CD4-positive, alpha-beta memory T cell (primary cell): ENCODE data around the gene GAREM1. TPM values are rescaled to one million over a fixed set of nuclear protein-coding genes. Genes with fewer than 3 reads are reported as not detected.

Source experiments
- CTCF ChIA-PET: fragments of 350-600 bp; sonication (Branson Sonifier 250); formaldehyde crosslinking; loops from one replicate; lab custom pipeline; 2021; ENCODE audit warnings: inconsistent platforms; ENCODE audit not compliant: partially characterized antibody; lab: Charles Lee
- POLR2A ChIA-PET: fragments of 350-600 bp; sonication (Branson Sonifier 250); formaldehyde crosslinking; loops from one replicate; lab custom pipeline; 2021; ENCODE audit not compliant: partially characterized antibody; lab: Charles Lee
- DNase-seq, 5 donors: peaks; one replicate each; pipeline versions ENCODE4 v3.0.0 to v3.0.0-alpha.2; 2020 to 2022; ENCODE audit warnings: mixed read lengths in 1 of 5
- H3K27ac ChIP-seq: one replicate; pipeline ENCODE4 v1.7.0; 2013; ENCODE audit warnings: low read depth, low read length
- H3K27me3 ChIP-seq: 2 replicates; pipeline ENCODE4 v1.7.0; 2013; ENCODE audit warnings: mild to moderate bottlenecking, low read length, moderate library complexity; ENCODE audit not compliant: insufficient read depth
- H3K36me3 ChIP-seq: 2 replicates; pipeline ENCODE4 v1.7.0; 2013; ENCODE audit warnings: mild to moderate bottlenecking, low read length, moderate library complexity; ENCODE audit not compliant: insufficient read depth
- H3K4me1 ChIP-seq: 2 replicates; pipeline ENCODE4 v1.7.0; 2013; ENCODE audit warnings: mild to moderate bottlenecking, low read length, moderate library complexity; ENCODE audit not compliant: insufficient read depth
- H3K4me3 ChIP-seq, 2 donors: one replicate each; pipeline ENCODE4 v1.7.0; 2013; ENCODE audit warnings: low read length in 2 of 2, mild to moderate bottlenecking in 1 of 2
- H3K9me3 ChIP-seq, 2 donors: one replicate each; pipeline ENCODE4 v1.7.0; 2013; ENCODE audit warnings: low read length in 2 of 2, control low read depth in 1 of 2; ENCODE audit not compliant: control insufficient read depth in 1 of 2
- H3K27ac Mint-ChIP-seq, 7 donors: one replicate each; pipeline ENCODE4 v1.8.0; 2020 to 2021; ENCODE audit warnings: mixed read lengths in 7 of 7, mild to moderate bottlenecking in 6 of 7, inconsistent platforms in 3 of 7, moderate library complexity in 3 of 7
- H3K27me3 Mint-ChIP-seq, 2 donors: one replicate each; pipeline ENCODE4 v1.8.0; 2020 to 2021; ENCODE audit warnings: mixed read lengths in 2 of 2
- H3K36me3 Mint-ChIP-seq, 2 donors: one replicate each; pipeline ENCODE4 v1.8.0; 2020 to 2021; ENCODE audit warnings: mixed read lengths in 2 of 2, inconsistent platforms in 1 of 2, mild to moderate bottlenecking in 1 of 2
- H3K4me1 Mint-ChIP-seq, 4 donors: one replicate each; pipeline ENCODE4 v1.8.0; 2020 to 2021; ENCODE audit warnings: mixed read lengths in 4 of 4, mild to moderate bottlenecking in 1 of 4
- H3K4me3 Mint-ChIP-seq, 8 donors: one replicate each; pipeline ENCODE4 v1.8.0; 2020 to 2021; ENCODE audit warnings: mixed read lengths in 8 of 8, mild to moderate bottlenecking in 7 of 8, moderate library complexity in 6 of 8, inconsistent platforms in 3 of 8
- H3K9me3 Mint-ChIP-seq, 8 donors: one replicate each; pipeline ENCODE4 v1.8.0; 2020 to 2021; ENCODE audit warnings: mixed read lengths in 8 of 8, mild to moderate bottlenecking in 5 of 8, inconsistent platforms in 3 of 8, moderate library complexity in 1 of 8
- intact Hi-C: fragments of 100-400 bp; cut with micrococcal nuclease; formaldehyde crosslinking; loops from one replicate; pipeline ENCODE4 v1.15.1; 2023
- polyA plus RNA-seq, 2 donors: library from polyadenylated mRNA; unstranded; fragments of 300-500 nt; fragmentation: Illumina TruSeq; gene quantifications; one replicate each; pipeline ENCODE4 v1.2.3, GENCODE V29; 2021
- total RNA-seq, 2 experiments: library from RNA; stranded (reverse); gene quantifications; one replicate each; pipeline ENCODE4 v1.2.3, GENCODE V29; 2021

The GAREM1 gene
- total and polyA plus RNA-seq, 4 experiments from 2014 or later, result 0.28 to 1.1 (median 0.52) TPM; not detected in 1

- no peaks in the 10 kb centered on the region for H3K36me3 Mint-ChIP-seq
- H3K4me1 Mint-ChIP-seq, result no peaks in the 10 kb centered on the region
- no peaks in the 10 kb centered on the region for H3K36me3 ChIP-seq
- H3K27ac ChIP-seq, result no peak overlapping the region
- no peaks in the 10 kb centered on the region for H3K4me1 ChIP-seq
- H3K27ac Mint-ChIP-seq, result no peak overlapping the region
- H3K27me3 Mint-ChIP-seq, result peaks cover 3 to 4% of the 10 kb centered on the region in 2 donors
- H3K4me3 ChIP-seq, result no peak overlapping the region
- intact Hi-C loops, result no loop called here
- no peaks in the 10 kb centered on the region for H3K27me3 ChIP-seq
- no peaks in the 10 kb centered on the region for H3K9me3 ChIP-seq
- H3K9me3 Mint-ChIP-seq, result peaks cover 0 to 3% (median 0%) of the 10 kb centered on the region in 8 donors
- POLR2A ChIA-PET, result no interaction called here
- H3K4me3 Mint-ChIP-seq, result no peak overlapping the region
- CTCF ChIA-PET, result no interaction called here
- DNase-seq, result no peak
Measured at GRCh38 chr18:32321826-32322225, 148.9 kb downstream of the GAREM1 start.

- peaks cover 0 to 3% (median 0%) of the 10 kb centered on the region in 8 donors for H3K9me3 Mint-ChIP-seq
- no peaks in the 10 kb centered on the region for H3K4me1 ChIP-seq
- H3K27ac Mint-ChIP-seq, result no peak overlapping the region
- intact Hi-C loops, result no loop called here
- no peaks in the 10 kb centered on the region for H3K27me3 ChIP-seq
- H3K36me3 ChIP-seq, result no peaks in the 10 kb centered on the region
- H3K36me3 Mint-ChIP-seq, result no peaks in the 10 kb centered on the region
- ChIA-PET POLR2A (no interaction called here), CTCF (no interaction called here)
- H3K9me3 ChIP-seq, result no peaks in the 10 kb centered on the region
- H3K27ac ChIP-seq, result no peak overlapping the region
- H3K27me3 Mint-ChIP-seq, result peaks cover 0 to 2% of the 10 kb centered on the region in 2 donors
- no peak overlapping the region for H3K4me3 ChIP-seq
- no peak overlapping the region for H3K4me3 Mint-ChIP-seq
- no peaks in the 10 kb centered on the region for H3K4me1 Mint-ChIP-seq
- no peak for DNase-seq
Measured at GRCh38 chr18:32319084-32319483, 151.6 kb downstream of the GAREM1 start.

- no peaks in the 10 kb centered on the region for H3K4me1 Mint-ChIP-seq
- POLR2A ChIA-PET, result no interaction called here
- CTCF ChIA-PET, result no interaction called here
- Histone ChIP-seq H3K4me1 (no peaks in the 10 kb centered on the region), H3K36me3 (no peaks in the 10 kb centered on the region), H3K27ac (no peak overlapping the region), H3K4me3 (no peak overlapping the region), H3K9me3 (no peaks in the 10 kb centered on the region), H3K27me3 (no peaks in the 10 kb centered on the region)
- H3K27me3 Mint-ChIP-seq, result peaks cover 0 to 2% of the 10 kb centered on the region in 2 donors
- H3K4me3 Mint-ChIP-seq, result no peak overlapping the region
- intact Hi-C loops, result no loop called here
- peaks cover 0 to 3% (median 0%) of the 10 kb centered on the region in 8 donors for H3K9me3 Mint-ChIP-seq
- no peak for DNase-seq
- H3K36me3 Mint-ChIP-seq, result no peaks in the 10 kb centered on the region
- H3K27ac Mint-ChIP-seq, result no peak overlapping the region
Measured at GRCh38 chr18:32318581-32318980, 152.1 kb downstream of the GAREM1 start.

GRCh38 chr18:32317651-32318050 is 153.0 kb downstream of the GAREM1 start:
- no peaks in the 10 kb centered on the region for H3K36me3 ChIP-seq
- H3K9me3 Mint-ChIP-seq, result peaks cover 0 to 3% (median 0%) of the 10 kb centered on the region in 8 donors
- H3K36me3 Mint-ChIP-seq, result no peaks in the 10 kb centered on the region
- no peaks in the 10 kb centered on the region for H3K4me1 Mint-ChIP-seq
- no peaks in the 10 kb centered on the region for H3K9me3 ChIP-seq
- no peak overlapping the region for H3K27ac ChIP-seq
- POLR2A ChIA-PET, result no interaction called here
- no peak overlapping the region for H3K4me3 Mint-ChIP-seq
- no peak overlapping the region for H3K4me3 ChIP-seq
- no peak overlapping the region for H3K27ac Mint-ChIP-seq
- CTCF ChIA-PET, result interaction anchor here (0.7 kb wide), 1 partner anchor 28 kb away, joined by 3 read pairs; no protein-coding TSS in a partner anchor
- no peaks in the 10 kb centered on the region for H3K4me1 ChIP-seq
- H3K27me3 ChIP-seq, result no peaks in the 10 kb centered on the region
- DNase-seq, result no peak
- intact Hi-C loops, result no loop called here
- H3K27me3 Mint-ChIP-seq, result peaks cover 0 to 2% of the 10 kb centered on the region in 2 donors

- no peaks in the 10 kb centered on the region for H3K36me3 ChIP-seq
- H3K27me3 ChIP-seq, result no peaks in the 10 kb centered on the region
Measured at GRCh38 chr18:32315881-32316280, 154.8 kb downstream of the GAREM1 start.

GRCh38 chr18:32310774-32311173 is 159.9 kb downstream of the GAREM1 start:
- Histone ChIP-seq H3K36me3 (no peaks in the 10 kb centered on the region), H3K27ac (no peak overlapping the region), H3K4me3 (no peak overlapping the region), H3K9me3 (no peaks in the 10 kb centered on the region), H3K27me3 (no peaks in the 10 kb centered on the region), H3K4me1 (no peaks in the 10 kb centered on the region)
- H3K27ac Mint-ChIP-seq, result no peak overlapping the region
- H3K9me3 Mint-ChIP-seq, result no peaks in the 10 kb centered on the region
- H3K27me3 Mint-ChIP-seq, result no peaks in the 10 kb centered on the region
- ChIA-PET POLR2A (no interaction called here), CTCF (interaction anchor here (1.0 kb wide), 1 partner anchor 11 kb away, joined by 3 read pairs; no protein-coding TSS in a partner anchor)
- no peaks in the 10 kb centered on the region for H3K36me3 Mint-ChIP-seq
- intact Hi-C loops, result no loop called here
- H3K4me3 Mint-ChIP-seq, result no peak overlapping the region
- DNase-seq, result no peak
- H3K4me1 Mint-ChIP-seq, result peaks cover 0 to 2% (median 0%) of the 10 kb centered on the region in 4 donors

More at GRCh38 chr18:32315881-32316280, 154.8 kb downstream of the GAREM1 start:
- no peaks in the 10 kb centered on the region for H3K4me1 ChIP-seq
- Mint-ChIP-seq H3K4me3 (no peak overlapping the region), H3K27ac (no peak overlapping the region), H3K36me3 (no peaks in the 10 kb centered on the region), H3K9me3 (no peaks in the 10 kb centered on the region), H3K4me1 (no peaks in the 10 kb centered on the region), H3K27me3 (no peaks in the 10 kb centered on the region)
- DNase-seq, result no peak
- CTCF ChIA-PET, result no interaction called here
- H3K27ac ChIP-seq, result no peak overlapping the region
- intact Hi-C loops, result no loop called here
- no peaks in the 10 kb centered on the region for H3K9me3 ChIP-seq
- POLR2A ChIA-PET, result no interaction called here
- H3K4me3 ChIP-seq, result no peak overlapping the region

GRCh38 chr18:32310101-32310500 is 160.6 kb downstream of the GAREM1 start:
- no peak overlapping the region for H3K27ac ChIP-seq
- no peaks in the 10 kb centered on the region for H3K36me3 ChIP-seq
- no peak overlapping the region for H3K4me3 Mint-ChIP-seq
- no peak overlapping the region for H3K27ac Mint-ChIP-seq
- H3K27me3 ChIP-seq, result no peaks in the 10 kb centered on the region
- H3K4me1 ChIP-seq, result no peaks in the 10 kb centered on the region
- peaks cover 0 to 2% (median 0%) of the 10 kb centered on the region in 4 donors for H3K4me1 Mint-ChIP-seq
- no peak for DNase-seq
- H3K27me3 Mint-ChIP-seq, result no peaks in the 10 kb centered on the region
- no peak overlapping the region for H3K4me3 ChIP-seq
- H3K9me3 ChIP-seq, result no peaks in the 10 kb centered on the region
- POLR2A ChIA-PET, result no interaction called here
- peaks cover 0 to 2% (median 0%) of the 10 kb centered on the region in 8 donors for H3K9me3 Mint-ChIP-seq
- no peaks in the 10 kb centered on the region for H3K36me3 Mint-ChIP-seq
- intact Hi-C loops, result no loop called here
- CTCF ChIA-PET, result interaction anchor here (1.0 kb wide), 1 partner anchor 11 kb away, joined by 3 read pairs; no protein-coding TSS in a partner anchor
